NCI-H128 (cell line): Measurements from ENCODE around the gene VPS35L.
A peak's percentile ranks its signal among the peaks of the same experiment; 100 is the strongest.

ENCODE experiments used
- DNase-seq: peaks from one replicate; lab custom pipeline; 2025; ENCODE audit not compliant: unreplicated experiment; lab: John Stamatoyannopoulos, UW

Gene VPS35L, protein sequence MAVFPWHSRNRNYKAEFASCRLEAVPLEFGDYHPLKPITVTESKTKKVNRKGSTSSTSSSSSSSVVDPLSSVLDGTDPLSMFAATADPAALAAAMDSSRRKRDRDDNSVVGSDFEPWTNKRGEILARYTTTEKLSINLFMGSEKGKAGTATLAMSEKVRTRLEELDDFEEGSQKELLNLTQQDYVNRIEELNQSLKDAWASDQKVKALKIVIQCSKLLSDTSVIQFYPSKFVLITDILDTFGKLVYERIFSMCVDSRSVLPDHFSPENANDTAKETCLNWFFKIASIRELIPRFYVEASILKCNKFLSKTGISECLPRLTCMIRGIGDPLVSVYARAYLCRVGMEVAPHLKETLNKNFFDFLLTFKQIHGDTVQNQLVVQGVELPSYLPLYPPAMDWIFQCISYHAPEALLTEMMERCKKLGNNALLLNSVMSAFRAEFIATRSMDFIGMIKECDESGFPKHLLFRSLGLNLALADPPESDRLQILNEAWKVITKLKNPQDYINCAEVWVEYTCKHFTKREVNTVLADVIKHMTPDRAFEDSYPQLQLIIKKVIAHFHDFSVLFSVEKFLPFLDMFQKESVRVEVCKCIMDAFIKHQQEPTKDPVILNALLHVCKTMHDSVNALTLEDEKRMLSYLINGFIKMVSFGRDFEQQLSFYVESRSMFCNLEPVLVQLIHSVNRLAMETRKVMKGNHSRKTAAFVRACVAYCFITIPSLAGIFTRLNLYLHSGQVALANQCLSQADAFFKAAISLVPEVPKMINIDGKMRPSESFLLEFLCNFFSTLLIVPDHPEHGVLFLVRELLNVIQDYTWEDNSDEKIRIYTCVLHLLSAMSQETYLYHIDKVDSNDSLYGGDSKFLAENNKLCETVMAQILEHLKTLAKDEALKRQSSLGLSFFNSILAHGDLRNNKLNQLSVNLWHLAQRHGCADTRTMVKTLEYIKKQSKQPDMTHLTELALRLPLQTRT

DNA sequence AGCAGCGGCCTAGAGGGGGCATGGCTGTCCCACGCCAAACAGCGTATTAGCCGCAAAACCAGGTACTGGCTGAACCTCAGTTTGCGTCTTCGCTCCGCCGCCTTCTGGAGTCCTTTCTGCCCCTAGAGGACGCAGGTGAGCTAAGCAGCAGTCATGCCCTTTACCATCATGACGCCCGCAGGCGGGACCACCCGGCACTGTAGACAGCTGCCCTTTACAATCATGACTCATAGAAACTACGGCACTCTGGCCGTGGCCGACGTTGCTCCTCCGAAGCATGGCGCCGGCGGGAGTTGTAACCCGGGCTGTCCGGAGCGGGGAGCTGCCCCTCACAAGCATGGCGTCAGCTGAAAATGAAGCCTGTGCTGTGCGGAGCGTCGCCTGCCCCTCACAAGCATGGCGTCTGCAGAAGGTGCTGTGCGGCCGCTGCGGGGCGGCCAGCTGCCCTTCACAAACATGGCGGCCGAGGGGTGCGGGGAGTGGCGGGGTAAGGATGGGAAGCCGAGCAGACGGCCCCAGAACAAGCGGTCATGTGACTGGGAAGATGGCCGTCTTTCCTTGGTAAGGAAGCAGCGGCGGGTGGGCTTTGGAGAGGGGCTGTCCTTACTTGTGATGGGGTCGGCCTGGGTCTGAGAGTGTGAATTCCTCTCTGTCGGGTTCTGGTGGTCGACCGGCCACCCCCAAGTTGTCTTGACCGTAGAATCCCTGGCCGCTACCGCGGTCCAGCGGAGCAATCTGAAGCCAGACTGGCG lies at the start of gene VPS35L:
TSS of gene VPS35L (plus strand) at position 518 of the 752 bp plus-strand sequence. CDS start at position 545, 27 bp downstream.
- peak; percentile 83 for DNase-seq

DNA sequence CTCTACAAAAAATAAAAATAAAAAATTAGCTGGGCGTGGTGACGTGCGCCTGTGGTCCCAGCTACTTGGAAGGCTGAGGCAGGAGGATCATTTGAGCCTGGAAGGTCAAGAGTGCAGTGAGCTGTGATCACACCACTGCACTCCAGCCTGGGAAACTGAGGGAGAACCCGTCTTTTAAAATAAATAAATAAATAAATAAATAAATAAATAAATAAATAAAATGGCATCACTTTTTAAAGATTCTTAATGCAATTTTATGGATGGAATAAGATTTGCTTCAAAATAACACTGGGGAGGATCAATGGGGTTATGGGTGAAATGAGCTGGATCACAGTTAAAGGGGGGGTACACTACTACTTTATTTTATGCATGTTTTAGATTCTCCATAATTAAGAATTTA lies 48.5 kb upstream of the VPS35L start:
- DNase-seq: no peak

DNA sequence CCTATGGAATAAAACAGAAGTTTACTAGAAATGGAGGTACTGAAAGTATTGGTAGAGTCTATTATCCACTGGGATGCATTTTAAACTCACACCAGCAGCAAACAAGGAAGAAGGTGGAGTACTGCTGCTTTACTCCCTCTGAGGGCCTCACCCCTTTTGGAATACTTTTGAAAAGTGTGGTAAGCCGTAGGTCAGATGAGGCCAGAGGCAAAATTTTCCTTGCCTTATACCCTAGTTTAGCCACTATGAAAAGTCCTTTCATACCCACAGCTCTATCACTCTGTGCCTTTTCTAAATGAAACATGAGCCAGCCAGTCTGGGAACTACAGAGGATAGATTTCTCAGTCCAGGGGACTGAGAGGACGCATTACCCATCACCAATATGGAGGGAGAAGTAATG lies 47.6 kb upstream of the VPS35L start:
- no peak for DNase-seq

DNA sequence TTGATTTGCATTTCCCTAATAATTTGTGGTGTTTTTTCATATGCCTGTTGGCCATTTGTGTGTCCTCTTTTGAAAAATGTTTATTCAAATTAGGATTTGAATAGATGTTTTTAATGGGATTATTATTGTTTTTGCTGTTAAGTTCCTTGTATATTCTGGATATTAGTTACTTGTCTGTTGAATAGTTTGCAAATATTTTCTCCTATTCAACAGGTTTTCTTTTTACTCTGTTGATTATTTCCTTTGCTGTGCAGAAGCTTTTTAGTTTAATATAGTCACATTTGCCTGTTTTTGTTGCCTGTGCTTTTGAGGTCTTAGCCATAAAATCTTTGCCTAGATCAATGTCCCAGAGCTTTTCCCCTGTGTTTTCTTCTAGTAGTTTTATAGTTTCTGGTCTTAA lies 43.2 kb upstream of the VPS35L start:
- DNase-seq: no peak

DNA sequence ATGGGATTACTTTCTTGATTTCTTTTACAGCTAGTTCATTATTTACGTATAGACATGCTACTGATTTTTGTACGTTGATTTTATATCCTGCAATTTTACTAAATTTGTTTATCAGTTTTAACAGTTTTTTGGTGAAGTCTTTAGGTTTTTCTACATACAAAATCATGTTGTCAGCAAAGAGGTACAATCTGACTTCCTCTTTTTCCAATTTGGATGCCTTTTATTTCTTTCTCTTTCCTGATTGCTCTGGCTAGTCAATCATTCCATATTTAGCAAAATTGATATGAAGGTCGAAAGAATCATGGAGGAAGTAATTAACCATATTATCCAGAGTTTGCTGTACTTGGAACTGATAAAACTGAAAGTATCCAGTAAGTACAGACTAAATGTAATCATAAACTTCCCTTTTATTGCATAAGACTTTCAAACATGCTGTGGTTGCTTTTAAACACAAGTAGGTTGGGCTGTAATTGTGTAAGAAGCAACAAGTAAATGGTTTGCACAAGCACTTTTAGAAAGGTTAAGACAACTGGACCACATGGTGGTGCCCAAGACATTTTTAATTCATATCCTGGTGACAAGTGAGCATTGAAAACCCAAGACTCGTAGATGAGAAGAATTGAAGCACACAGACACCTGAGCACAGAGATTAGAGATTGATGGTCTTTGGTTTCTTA lies 42.0 kb upstream of the VPS35L start:
- no peak for DNase-seq

DNA sequence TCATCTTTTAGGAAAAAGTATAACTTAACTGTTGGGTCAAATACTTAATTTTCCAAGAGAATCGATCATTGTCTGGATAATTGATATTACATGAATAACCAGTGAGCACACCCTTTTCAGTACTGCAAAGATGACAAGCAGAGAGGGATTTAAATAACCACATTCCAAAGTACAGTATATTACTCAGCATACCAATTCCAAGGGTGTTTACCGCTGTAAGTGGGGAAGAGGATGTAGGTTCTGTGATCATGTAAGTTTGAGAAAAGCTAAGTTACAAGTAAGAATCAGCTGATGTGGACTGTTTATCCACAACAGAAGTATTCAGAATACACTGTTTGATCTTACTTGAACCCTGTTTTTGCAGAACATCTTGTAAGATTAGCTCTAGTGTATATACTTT lies 39.7 kb upstream of the VPS35L start:
- DNase-seq: no peak

DNA sequence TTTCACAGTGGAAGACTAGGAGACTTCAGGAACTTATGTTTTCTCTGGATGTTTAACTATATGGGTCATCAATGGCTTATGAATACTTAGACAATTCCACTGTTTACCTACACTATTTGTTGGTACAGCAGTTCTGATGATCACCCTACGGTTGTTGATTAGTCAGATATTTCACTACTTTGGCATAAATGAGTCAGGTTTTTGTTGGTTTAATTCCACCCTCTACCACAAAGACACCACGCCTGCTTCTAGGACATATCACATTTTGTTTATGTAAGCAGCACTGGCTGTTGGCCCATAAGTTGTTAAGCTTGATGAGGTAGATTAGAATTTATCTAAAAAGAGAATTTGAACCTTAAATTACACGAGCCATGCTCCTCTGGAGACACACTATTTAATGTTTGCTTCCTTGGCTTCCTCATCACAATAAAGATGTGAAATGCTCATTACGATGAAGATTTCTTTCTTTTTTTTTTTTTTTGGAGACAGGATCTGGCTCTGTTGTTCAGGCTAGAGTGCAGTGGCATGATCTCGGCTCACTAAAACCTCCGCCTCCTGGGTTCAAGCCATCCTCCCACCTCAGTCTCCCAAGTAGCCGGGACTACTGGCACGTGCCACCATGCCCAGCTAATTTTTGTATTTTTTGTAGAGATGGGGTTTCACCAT lies 37.9 kb upstream of the VPS35L start:
- DNase-seq: no peak

DNA sequence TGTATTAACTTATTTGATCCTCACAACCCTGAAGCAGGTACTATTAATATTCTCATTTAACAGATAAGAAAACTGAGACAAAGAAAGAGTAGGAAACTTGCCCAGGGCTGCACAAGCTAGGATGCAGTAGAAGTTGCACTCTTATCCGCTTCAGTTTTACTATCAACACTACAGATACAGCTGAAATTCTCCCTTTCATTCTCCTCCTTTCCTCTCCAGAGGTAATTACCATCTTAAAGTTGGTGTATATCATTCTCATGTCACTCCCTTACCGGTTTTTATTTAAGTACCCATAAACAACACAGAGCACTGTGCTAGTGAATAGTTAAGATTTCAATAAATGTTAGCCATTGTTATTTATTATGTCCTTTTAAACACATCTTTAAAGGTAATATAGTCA lies 37.1 kb upstream of the VPS35L start:
- no peak for DNase-seq

DNA sequence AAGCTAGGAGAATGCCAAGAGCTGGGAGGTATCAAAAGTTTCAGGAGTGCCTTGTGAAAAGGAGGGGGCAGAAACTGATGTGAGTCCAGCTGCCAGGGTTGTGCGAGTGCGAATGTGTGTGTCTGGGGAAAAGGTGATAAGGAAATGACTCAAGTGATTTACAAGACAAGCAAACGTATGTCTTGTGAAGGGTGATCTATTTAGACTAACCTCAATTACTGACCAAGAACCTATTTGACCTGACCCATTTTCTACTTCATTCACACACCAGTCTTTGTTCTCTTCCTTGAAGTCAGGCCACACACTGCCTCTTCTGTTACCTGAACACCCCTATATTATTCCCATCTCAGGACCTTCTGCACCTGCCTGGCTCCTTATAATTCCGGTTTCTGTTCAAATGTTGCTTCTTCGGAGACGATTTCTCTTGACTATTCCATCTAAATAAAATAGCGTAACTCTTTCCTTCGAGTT lies 34.6 kb upstream of the VPS35L start:
- DNase-seq: no peak

DNA sequence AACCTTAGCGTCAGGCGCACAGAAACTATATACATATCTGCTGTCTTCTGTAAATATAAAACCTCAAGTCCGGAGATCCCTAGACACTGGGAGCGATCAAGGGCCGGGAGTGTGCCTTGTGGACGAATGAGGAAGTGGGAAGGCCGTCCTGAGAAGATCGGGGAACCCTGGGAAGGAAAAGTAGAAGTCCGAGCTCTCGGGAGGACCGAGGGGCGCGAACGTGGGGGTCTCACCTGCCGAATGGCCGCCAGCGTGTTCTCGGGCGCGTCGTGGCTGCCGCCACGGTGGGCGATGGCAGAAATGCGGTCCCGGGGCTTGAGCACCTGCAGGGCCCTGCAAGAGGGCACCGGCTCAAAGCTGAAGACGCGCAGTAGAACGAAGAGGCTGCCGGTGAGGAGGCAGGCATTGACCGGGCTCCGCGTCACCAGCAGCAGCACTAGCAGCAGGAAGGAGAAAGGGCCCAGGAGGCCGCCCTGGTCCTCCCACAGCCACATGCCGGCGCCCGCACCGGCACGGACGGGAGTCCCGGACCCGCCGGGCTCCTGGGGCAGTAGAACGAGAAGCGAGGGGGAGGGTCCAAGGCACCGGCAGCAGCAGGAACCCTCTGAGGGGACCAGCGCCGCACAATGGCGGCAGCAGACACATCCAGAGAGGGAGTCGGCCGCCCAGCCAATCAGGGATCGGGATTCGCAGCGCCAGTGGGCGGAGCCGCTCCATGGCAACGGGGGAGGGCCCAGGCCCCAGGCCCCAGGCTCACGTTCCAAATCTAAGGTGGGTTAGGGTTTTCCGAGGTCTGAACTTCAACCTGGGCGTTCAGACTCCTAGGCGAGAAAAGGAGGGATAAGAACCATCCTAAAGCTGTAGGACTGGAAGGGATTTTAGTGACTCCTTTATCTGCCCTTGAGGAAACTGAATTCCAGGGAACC lies 33.8 kb upstream of the VPS35L start, which contains the start of gene GDE1:
TSS of gene GDE1 (minus strand) at position 628 of the 926 bp plus-strand sequence. CDS start at position 494, 134 bp downstream.
- peak; percentile 62 for DNase-seq

DNA sequence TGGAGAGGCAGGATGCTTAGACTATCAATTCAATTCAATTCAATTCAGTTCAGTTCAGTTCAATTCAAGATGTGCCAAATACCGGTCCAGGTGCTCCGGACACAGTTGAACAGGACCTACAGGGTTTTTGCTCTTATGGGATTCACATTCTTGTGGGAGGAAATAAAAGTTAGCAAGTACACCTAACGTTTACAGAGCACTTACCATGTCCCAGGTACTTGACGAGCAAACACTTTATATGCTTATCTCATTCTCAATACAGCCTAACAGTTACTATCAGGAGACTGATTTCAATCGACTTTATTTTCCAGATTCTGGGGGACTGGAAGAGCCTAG lies 33.1 kb upstream of the VPS35L start:
- no peak for DNase-seq

DNA sequence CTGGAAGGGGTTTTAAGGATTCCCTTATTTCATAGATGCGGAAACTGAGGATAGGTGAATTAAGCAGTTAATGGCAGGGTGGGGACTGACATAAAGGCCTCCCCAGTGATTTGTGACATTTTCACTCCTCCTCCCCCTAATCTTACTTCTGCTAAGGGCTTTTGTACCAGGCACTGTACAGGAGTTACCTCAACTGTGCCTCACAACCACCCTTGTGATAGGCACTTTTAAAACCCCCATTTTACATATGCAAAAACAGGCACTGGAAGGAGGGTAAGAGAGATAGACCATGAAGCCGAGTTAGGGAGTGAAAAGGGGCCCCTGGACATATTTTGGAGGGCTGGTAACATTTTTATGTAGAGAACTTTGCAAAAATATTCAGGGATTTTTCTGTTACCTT lies 32.7 kb upstream of the VPS35L start:
- DNase-seq: no peak

DNA sequence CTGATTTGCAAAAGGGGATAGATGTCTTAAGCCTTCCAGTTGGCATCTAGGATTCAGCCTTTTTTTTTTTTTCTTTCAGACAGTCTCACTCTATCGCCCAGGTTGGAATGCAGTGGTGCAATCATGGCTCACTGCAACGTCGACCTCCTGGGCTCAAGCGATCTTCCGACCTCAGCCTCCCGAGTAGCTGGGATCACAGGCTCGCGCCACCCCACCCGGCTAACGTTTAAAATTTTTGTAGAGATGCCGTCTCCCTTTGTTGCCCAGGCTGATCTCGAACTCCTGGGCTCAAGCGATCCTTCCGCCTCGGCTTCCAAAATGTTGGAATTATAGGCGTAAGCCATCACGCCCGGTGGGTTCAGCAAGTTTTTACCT lies 32.3 kb upstream of the VPS35L start:
- no peak for DNase-seq

DNA sequence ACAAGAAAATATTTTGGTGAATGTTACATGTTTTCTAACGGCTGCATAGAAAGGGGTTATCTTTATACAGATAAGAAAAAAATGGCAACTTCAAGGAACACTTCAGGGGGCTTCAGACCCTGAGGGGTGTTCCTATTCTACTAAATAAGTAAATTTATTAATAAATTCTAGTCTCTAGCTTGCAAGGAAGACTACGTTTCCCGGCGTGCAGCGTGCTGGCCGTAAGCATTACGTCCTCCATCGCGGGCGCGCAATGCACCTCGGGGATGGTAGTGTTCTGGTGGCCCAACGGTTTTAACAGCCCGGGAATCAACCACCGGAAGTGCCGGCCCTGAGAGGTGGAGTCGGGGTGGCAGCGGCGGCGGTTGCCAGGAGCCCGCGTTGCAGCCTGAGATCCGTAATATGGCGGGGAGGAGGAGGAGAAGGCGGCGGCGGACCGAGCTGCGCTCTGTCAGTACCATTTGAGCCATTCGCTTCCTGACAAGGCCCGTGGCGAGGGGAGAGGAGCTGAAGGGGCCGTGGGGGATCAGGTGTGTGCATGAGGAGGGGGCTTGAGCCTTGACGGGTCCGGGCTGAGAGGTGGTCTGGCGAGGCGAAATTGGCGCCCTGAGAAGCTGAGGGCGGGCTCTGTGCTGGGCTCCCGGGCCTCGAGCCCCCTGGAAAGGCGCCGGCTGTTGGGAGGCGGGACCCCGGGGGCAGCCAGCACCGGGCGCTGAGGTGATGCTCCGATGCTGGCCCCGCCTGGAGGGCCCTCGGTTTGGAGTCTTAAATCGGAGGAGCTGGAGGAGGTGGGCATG lies 31.7 kb upstream of the VPS35L start, which contains the start of gene CCP110:
TSS of gene CCP110 (plus strand) at position 384 of the 797 bp plus-strand sequence. CDS start 3,940 bp downstream, outside the sequence.
- peak; percentile 84 for DNase-seq

DNA sequence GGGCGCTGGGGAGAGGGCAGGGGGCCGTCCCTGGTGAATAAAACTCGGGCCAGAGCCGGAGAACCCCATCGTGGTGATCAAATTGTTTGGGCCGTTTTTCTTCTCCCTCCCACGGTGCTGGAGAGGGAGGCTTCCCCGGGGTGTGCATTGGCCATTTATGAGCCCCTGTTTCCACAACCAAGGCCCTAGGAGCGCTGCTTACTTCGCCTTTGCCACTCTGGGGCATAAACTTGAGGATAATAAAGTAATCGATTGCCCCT lies 31.2 kb upstream of the VPS35L start:
- no peak for DNase-seq

DNA sequence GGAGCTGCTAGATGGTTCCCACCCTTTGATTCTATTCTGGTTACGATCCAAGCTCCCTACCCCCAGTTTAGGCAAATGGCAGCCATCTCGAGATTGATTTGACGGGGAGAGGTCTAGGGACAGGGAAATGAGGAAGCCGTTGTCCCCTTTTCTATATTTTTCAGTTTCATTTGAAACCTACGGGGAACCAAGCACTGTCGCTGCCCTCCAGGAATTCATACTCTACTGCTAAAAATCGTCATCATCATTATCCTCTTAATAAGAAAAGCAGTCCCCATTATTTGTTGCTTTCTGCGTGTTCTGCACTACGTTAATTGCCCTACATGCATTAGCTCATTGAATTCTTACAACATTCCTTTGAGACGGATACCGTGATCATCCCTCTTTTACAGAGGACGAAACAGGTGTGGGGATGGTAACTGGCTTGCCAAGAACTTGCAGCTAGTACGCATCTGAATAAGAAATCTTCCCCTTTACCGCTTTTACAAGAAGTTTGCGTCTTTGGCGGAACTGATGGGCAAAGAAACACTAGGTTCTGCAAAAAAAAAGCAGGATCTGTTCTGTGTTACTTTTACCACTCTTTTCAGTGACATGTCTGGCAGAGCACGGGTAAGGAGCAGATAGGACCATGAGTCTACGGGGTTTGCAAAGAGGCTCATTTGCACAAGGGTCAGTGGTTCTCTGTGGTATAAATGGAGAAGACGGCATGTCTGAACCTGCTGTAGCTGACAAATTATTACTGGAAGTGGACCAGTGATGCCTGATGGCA lies 30.7 kb upstream of the VPS35L start:
- no peak for DNase-seq

DNA sequence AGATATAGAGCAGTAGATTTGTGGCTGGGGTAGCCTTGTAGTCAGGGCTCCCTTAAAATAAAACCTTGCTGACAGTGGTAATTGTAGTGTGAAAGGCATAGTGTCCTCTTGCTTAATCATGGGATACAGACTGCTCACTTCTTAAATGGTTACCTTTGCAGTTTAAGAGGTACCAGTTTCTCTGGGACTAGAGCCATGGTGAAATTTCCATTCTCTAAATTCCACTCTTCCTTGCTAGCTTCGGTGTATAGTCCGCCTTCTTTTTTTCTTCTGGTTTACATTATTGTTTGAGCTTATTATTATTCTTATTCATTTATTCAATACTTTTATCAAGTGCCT lies 30.1 kb upstream of the VPS35L start:
- DNase-seq: no peak

DNA sequence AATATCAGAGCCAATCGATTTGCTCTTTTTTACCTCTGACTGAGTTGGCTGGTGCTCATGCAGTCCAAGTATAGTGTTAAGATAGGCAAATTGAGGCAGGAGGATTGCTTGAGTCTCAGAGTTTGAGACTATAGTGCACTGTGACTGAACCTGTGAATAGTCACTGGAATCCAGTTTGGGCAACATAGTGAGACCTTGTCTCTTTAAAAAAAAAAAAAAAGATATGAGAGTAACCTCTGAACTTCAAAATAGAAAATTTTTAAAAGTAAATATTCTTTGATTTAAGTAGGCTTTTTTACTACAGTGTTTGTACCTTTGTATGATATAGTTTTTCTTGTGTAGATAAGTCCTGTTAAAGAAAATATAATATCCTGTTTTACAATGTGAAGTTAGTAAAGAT lies 28.3 kb upstream of the VPS35L start:
- no peak for DNase-seq
